HUES64 (cell line): ENCODE data around the gene MRM2.

Experiments used
- H3K27ac ChIP-seq: 2 replicates; pipeline ENCODE4 v1.7.0; 2013; ENCODE audit warnings: low read depth, low read length, inconsistent platforms
- H3K27me3 ChIP-seq: 2 replicates; pipeline ENCODE4 v1.6.1; 2013; ENCODE audit warnings: mild to moderate bottlenecking, low read length; ENCODE audit not compliant: insufficient read depth
- H3K36me3 ChIP-seq: 2 replicates; pipeline ENCODE4 v1.6.1; 2013; ENCODE audit warnings: mild to moderate bottlenecking, low read length; ENCODE audit not compliant: insufficient read depth
- H3K4me1 ChIP-seq: 2 replicates; pipeline ENCODE4 v1.6.1; 2013; ENCODE audit warnings: mild to moderate bottlenecking, low read length, moderate library complexity; ENCODE audit not compliant: insufficient read depth
- H3K4me3 ChIP-seq: 2 replicates; pipeline ENCODE4 v1.5.1; 2013; ENCODE audit warnings: mild to moderate bottlenecking, low read length, moderate library complexity
- H3K9ac ChIP-seq: 2 replicates; pipeline ENCODE4 v1.6.1; 2013; ENCODE audit warnings: mild to moderate bottlenecking, low read depth, low read length
- H3K9me3 ChIP-seq: 2 replicates; pipeline ENCODE4 v1.6.1; 2013; ENCODE audit warnings: low read depth, low read length; ENCODE audit not compliant: insufficient read depth
- WGBS: fragments of 150-250, 120-280 bp; methylation state at CpG from one replicate; pipeline ENCODE4 v1.1.7; 2013; ENCODE audit warnings: missing lambda C conversion rate; 5-methylcytosine and 5-hydroxymethylcytosine counted together

The MRM2 gene

DNA sequence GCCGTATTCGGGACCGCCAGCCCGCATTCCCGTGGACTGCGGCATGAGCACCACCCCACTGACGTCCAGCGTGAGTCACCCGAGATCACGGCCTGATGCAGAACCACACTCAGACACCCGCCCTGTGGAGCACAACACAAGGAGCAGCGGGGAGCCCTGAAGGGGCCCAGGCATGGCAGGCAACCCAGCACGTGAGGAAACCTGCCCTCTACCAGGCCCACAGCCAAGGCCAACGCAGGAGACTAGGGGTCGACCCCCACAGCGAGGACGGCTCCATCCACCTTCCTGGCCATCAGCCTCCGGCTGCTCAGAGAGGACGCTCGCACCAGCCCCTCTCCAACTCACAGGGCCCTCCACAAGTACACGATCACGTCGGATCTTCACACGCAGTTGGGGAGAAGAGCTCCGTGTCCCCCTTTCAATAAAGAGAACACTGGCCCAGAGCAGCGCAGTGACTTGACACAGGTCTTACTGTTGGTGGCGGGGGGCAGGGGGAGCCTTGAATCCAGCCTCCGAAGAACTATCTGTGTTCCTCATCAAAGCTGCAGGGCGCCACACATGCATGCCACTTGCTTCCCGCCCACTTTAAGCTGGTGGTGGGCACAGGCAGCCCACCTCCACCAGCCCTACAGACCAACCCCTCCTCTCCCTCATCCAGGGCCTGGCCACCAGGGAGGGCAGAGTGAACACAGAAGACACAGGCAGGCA is 31.3 kb downstream of the MRM2 start:
- no peak overlapping the region for H3K9ac ChIP-seq
- H3K4me3 ChIP-seq, result no peak overlapping the region
- no peaks in the 10 kb centered on the region for H3K4me1 ChIP-seq
- WGBS, result 93% methylated on average over 30 of the region's 30 CpGs
- H3K9me3 ChIP-seq, result no peaks in the 10 kb centered on the region
- H3K27me3 ChIP-seq, result no peaks in the 10 kb centered on the region
- H3K27ac ChIP-seq, result no peak overlapping the region
- peaks cover 75% of the 10 kb centered on the region for H3K36me3 ChIP-seq

- no peak overlapping the region for H3K4me3 ChIP-seq
- H3K27me3 ChIP-seq, result no peaks in the 10 kb centered on the region
- no peak overlapping the region for H3K9ac ChIP-seq
- H3K9me3 ChIP-seq, result no peaks in the 10 kb centered on the region
- H3K27ac ChIP-seq, result no peak overlapping the region
- no peaks in the 10 kb centered on the region for H3K4me1 ChIP-seq
- WGBS, result 95% methylated on average over 8 of the region's 8 CpGs
- H3K36me3 ChIP-seq, result peaks cover 70% of the 10 kb centered on the region
Observed at GRCh38 chr7:2209961-2210323, 32.1 kb downstream of the MRM2 start.

- no peak overlapping the region for H3K4me3 ChIP-seq
- H3K27ac ChIP-seq, result no peak overlapping the region
- peaks cover 66% of the 10 kb centered on the region for H3K36me3 ChIP-seq
- H3K4me1 ChIP-seq, result no peaks in the 10 kb centered on the region
- H3K27me3 ChIP-seq, result no peaks in the 10 kb centered on the region
- 78% methylated on average over 21 of the region's 21 CpGs for WGBS
- no peak overlapping the region for H3K9ac ChIP-seq
- H3K9me3 ChIP-seq, result no peaks in the 10 kb centered on the region
Observed at GRCh38 chr7:2209146-2209960, 32.7 kb downstream of the MRM2 start.

DNA sequence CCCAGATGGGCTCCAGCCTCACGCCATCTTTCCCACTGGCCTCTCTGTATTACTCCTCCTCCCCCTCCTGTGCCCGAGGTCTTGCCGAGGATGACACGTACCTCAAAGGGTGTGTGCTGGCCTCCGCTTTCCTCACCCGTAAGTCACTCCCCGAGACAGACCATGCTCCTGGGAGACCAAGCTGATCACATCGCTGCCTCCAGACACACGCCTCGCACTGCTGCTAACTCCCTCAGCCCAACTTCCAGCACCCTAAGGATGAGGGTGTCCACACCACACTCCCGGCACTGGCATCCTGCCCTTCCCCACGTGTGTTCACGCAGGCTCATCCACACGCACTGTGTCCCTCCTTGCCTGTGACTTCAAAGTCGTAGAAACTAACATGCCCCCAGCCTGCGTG is 33.3 kb downstream of the MRM2 start:
- Histone ChIP-seq H3K4me3 (no peak overlapping the region), H3K9ac (no peak overlapping the region), H3K27me3 (no peaks in the 10 kb centered on the region), H3K36me3 (peaks cover 63% of the 10 kb centered on the region), H3K4me1 (no peaks in the 10 kb centered on the region), H3K27ac (no peak overlapping the region), H3K9me3 (no peaks in the 10 kb centered on the region)
- 83% methylated on average over 16 of the region's 16 CpGs for WGBS

DNA sequence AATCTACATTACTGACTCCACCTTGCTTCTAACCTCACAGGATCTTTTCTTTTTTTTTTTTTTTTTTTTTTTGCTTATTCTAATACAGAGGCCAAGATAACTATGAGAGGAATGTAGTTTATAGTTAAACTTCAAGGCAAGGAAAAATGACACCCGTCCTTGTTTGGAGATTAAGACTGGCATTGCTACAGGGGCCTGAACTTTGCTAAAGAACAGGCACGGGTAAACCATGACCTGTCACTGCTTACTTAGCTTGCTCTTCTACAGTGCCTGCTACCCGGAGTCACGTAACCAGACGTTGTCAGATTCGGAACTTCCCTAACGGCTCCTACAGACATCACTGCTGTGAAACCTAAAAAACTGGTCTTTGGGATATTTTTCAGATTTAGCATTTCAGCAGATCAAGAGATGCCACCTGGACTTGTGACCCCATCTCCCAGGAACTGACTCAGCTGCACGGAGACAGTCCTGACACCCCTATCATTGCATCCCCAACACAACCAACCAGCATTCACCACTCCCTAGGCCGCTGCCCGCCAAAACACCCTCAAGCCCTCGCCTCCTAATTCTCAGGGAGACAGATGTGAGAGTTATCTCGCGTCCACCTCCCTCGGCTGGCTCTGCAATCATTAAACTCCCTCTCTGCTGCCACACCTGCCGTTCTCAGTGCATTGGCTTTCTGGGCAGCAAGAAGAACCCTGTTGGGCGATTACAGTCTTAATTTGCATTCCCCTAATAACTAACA is 36.8 kb downstream of the MRM2 start:
- H3K4me3 ChIP-seq, result no peak overlapping the region
- H3K27ac ChIP-seq, result no peak overlapping the region
- no peak overlapping the region for H3K9ac ChIP-seq
- no peaks in the 10 kb centered on the region for H3K4me1 ChIP-seq
- H3K27me3 ChIP-seq, result no peaks in the 10 kb centered on the region
- H3K9me3 ChIP-seq, result no peaks in the 10 kb centered on the region
- H3K36me3 ChIP-seq, result peaks cover 41% of the 10 kb centered on the region
- 94% methylated on average over 16 of the region's 16 CpGs for WGBS

DNA sequence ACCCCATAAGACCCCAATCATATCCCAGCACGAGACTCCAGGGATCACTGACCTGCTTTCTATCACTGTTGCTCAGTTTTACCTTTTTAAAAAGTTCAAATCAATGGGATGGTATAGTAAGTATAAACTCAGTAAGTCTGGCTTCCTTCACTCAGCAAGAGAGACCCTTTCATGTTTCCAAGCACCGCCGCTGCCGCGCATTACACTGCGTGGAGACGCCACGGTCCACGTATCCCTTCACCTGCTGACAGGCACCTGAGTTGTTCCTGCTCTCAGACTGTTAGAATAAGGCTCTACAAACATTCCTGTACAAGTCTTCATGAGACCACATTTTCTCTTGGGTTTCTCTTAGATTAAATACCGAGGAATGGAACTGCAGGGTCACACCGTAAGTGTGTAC is 37.6 kb downstream of the MRM2 start:
- no peak overlapping the region for H3K9ac ChIP-seq
- no peaks in the 10 kb centered on the region for H3K4me1 ChIP-seq
- WGBS, result 96% methylated on average over 11 of the region's 11 CpGs
- H3K27me3 ChIP-seq, result no peaks in the 10 kb centered on the region
- H3K27ac ChIP-seq, result no peak overlapping the region
- no peak overlapping the region for H3K4me3 ChIP-seq
- H3K9me3 ChIP-seq, result no peaks in the 10 kb centered on the region
- peaks cover 49% of the 10 kb centered on the region for H3K36me3 ChIP-seq

DNA sequence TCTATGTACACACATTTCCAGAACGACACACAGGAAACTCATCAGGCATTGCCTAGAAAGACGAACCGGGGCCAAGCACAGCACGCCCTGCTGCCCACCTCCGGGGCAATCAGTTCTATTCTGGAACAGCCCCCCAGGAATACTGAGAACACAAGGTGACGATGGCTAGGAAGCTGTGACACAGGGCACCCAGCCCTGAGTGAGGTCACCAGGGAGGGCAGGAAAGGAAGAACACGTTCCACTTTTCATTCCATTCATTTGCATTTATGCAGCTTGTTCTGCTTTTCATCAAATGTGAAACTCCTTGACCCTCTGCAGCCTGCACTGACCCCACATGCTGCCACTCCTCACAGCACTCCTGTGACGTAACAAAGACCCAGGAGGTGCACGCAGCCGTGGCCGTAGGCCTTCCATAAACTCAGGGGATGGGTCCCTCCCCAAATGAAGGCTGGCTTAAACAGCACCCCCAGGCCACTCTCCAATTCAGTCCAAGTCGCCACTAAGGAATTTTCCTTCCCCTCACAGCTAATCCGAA is 38.2 kb downstream of the MRM2 start:
- Histone ChIP-seq H3K9ac (no peak overlapping the region), H3K27me3 (no peaks in the 10 kb centered on the region), H3K36me3 (peaks cover 52% of the 10 kb centered on the region), H3K4me3 (no peak overlapping the region), H3K9me3 (no peaks in the 10 kb centered on the region), H3K27ac (no peak overlapping the region), H3K4me1 (no peaks in the 10 kb centered on the region)
- 90% methylated on average over 13 of the region's 13 CpGs for WGBS

- H3K27ac ChIP-seq, result no peak overlapping the region
- WGBS, result 92% methylated on average over 20 of the region's 20 CpGs
- no peaks in the 10 kb centered on the region for H3K9me3 ChIP-seq
- H3K9ac ChIP-seq, result no peak overlapping the region
- no peak overlapping the region for H3K4me3 ChIP-seq
- peaks cover 45% of the 10 kb centered on the region for H3K36me3 ChIP-seq
- H3K27me3 ChIP-seq, result no peaks in the 10 kb centered on the region
- H3K4me1 ChIP-seq, result no peaks in the 10 kb centered on the region
Observed at GRCh38 chr7:2202901-2203765, 38.9 kb downstream of the MRM2 start.

- no peak overlapping the region for H3K4me3 ChIP-seq
- WGBS, result 94% methylated on average over 14 of the region's 14 CpGs
- no peak overlapping the region for H3K9ac ChIP-seq
- no peaks in the 10 kb centered on the region for H3K4me1 ChIP-seq
- H3K27me3 ChIP-seq, result no peaks in the 10 kb centered on the region
- H3K9me3 ChIP-seq, result no peaks in the 10 kb centered on the region
- peaks cover 38% of the 10 kb centered on the region for H3K36me3 ChIP-seq
- no peak overlapping the region for H3K27ac ChIP-seq
Observed at GRCh38 chr7:2202361-2202761, 39.6 kb downstream of the MRM2 start.

- no peak overlapping the region for H3K4me3 ChIP-seq
- H3K9me3 ChIP-seq, result no peaks in the 10 kb centered on the region
- no peaks in the 10 kb centered on the region for H3K27me3 ChIP-seq
- H3K4me1 ChIP-seq, result no peaks in the 10 kb centered on the region
- H3K9ac ChIP-seq, result no peak overlapping the region
- H3K27ac ChIP-seq, result no peak overlapping the region
- WGBS, result 92% methylated on average over 31 of the region's 31 CpGs
- peaks cover 36% of the 10 kb centered on the region for H3K36me3 ChIP-seq
Observed at GRCh38 chr7:2201686-2202360, 40.2 kb downstream of the MRM2 start.
